Neural cell (in vitro differentiated cells): ENCODE data around the gene CRHBP. TPM values are rescaled to one million over a fixed set of nuclear protein-coding genes. Genes with fewer than 3 reads are reported as not detected.

ENCODE experiments used
- H2AFZ ChIP-seq: fragments of 200-600, 300-800 bp; sonication (generic), shearing (Covaris generic); 2 replicates; pipeline ENCODE4 v1.6.0; 2014; ENCODE audit warnings: low read depth, mild to moderate bottlenecking, antibody characterized with exemption, low read length, moderate library complexity
- H3F3A ChIP-seq: fragments of 200-600 bp; shearing (Covaris generic); 2 replicates; pipeline ENCODE4 v1.6.1; 2016; ENCODE audit warnings: mild to moderate bottlenecking, moderate library complexity, mixed read lengths, antibody characterized with exemption, low read length; ENCODE audit not compliant: insufficient read depth, poor library complexity, severe bottlenecking
- H3K27ac ChIP-seq: fragments of 200-600, 300-800 bp; sonication (generic), shearing (Covaris generic); 2 replicates; pipeline ENCODE4 v1.5.1; 2014; ENCODE audit warnings: mild to moderate bottlenecking, low read length, moderate library complexity
- H3K27me3 ChIP-seq: fragments of 300-800, 200-600 bp; sonication (generic), shearing (Covaris generic); 2 replicates; pipeline ENCODE4 v1.6.0; 2014; ENCODE audit warnings: mild to moderate bottlenecking, low read depth, low read length, moderate library complexity; ENCODE audit not compliant: insufficient read depth
- H3K36me3 ChIP-seq: fragments of 300-800, 200-600 bp; sonication (generic), shearing (Covaris generic); 2 replicates; pipeline ENCODE4 v1.5.1; 2014; ENCODE audit warnings: mild to moderate bottlenecking, antibody characterized with exemption, low read length, moderate library complexity; ENCODE audit not compliant: insufficient read depth
- H3K4me2 ChIP-seq: fragments of 300-800, 200-600 bp; sonication (generic), shearing (Covaris generic); 2 replicates; pipeline ENCODE4 v1.6.0; 2014; ENCODE audit warnings: mild to moderate bottlenecking, low read length
- H3K4me3 ChIP-seq: fragments of 300-800, 200-600 bp; sonication (generic), shearing (Covaris generic); 2 replicates; pipeline ENCODE4 v1.5.1; 2014; ENCODE audit warnings: mild to moderate bottlenecking, low read length, moderate library complexity
- H3K79me2 ChIP-seq: fragments of 200-600 bp; shearing (Covaris generic); replicated peaks from 2 replicates; pipeline ENCODE4 v1.6.0; 2014; ENCODE audit warnings: mild to moderate bottlenecking, low read length, moderate library complexity; ENCODE audit not compliant: insufficient read depth
- H3K9ac ChIP-seq: fragments of 300-800, 200-600 bp; sonication (generic), shearing (Covaris generic); 2 replicates; pipeline ENCODE4 v1.6.1; 2016; ENCODE audit warnings: mild to moderate bottlenecking, low read length, mixed read lengths
- H3K9me2 ChIP-seq: fragments of 200-600 bp; shearing (Covaris generic); 2 replicates; pipeline ENCODE4 v1.6.1; 2016; ENCODE audit warnings: mild to moderate bottlenecking, low read length, mixed read lengths; ENCODE audit not compliant: insufficient read depth
- H3K9me3 ChIP-seq: fragments of 200-600, 300-800 bp; sonication (generic), shearing (Covaris generic); 2 replicates; pipeline ENCODE4 v1.6.1; 2016; ENCODE audit warnings: mild to moderate bottlenecking, mixed run types, low read length, moderate library complexity, mixed read lengths
- H4K20me1 ChIP-seq: fragments of 200-600 bp; shearing (Covaris generic); 2 replicates; pipeline ENCODE4 v1.6.1; 2016; ENCODE audit warnings: mild to moderate bottlenecking, mixed run types; ENCODE audit not compliant: insufficient read depth
- CTCF ChIP-seq: fragments of 450-650 bp; IDR thresholded peaks from 2 replicates; pipeline ENCODE4 v1.5.1; 2014; ENCODE audit warnings: antibody characterized with exemption, mild to moderate bottlenecking, moderate library complexity; ENCODE audit not compliant: poor library complexity, severe bottlenecking
- EP300 ChIP-seq: fragments of 450-650 bp; conservative IDR thresholded peaks from 2 replicates; pipeline ENCODE4 v1.6.1; 2014; ENCODE audit warnings: antibody characterized with exemption, mild to moderate bottlenecking, moderate library complexity; ENCODE audit not compliant: poor library complexity, severe bottlenecking
- EZH2 ChIP-seq: fragments of 200-600, 300-800 bp; shearing (Covaris generic), sonication (generic); IDR thresholded peaks from 2 replicates; pipeline ENCODE4 v1.6.1; 2014; ENCODE audit warnings: antibody characterized with exemption, low read length, borderline replicate concordance, mild to moderate bottlenecking; ENCODE audit not compliant: insufficient read depth, poor library complexity, severe bottlenecking
- MXI1 ChIP-seq: fragments of 450-650 bp; conservative IDR thresholded peaks from 2 replicates; pipeline ENCODE4 v1.6.1; 2014; ENCODE audit warnings: antibody characterized with exemption, mild to moderate bottlenecking; ENCODE audit not compliant: poor library complexity, severe bottlenecking
- POLR2AphosphoS5 ChIP-seq: IDR thresholded peaks from 2 replicates; pipeline ENCODE4 v1.6.1; 2012
- RAD21 ChIP-seq: fragments of 450-650 bp; conservative IDR thresholded peaks from 2 replicates; pipeline ENCODE4 v1.6.1; 2014; ENCODE audit warnings: antibody characterized with exemption, mild to moderate bottlenecking, moderate library complexity
- REST ChIP-seq: IDR thresholded peaks from 2 replicates; pipeline ENCODE4 v1.6.1; 2012; ENCODE audit warnings: borderline replicate concordance
- SMC3 ChIP-seq: fragments of 450-650 bp; conservative IDR thresholded peaks from 2 replicates; pipeline ENCODE4 v1.6.1; 2014; ENCODE audit warnings: antibody characterized with exemption, mild to moderate bottlenecking, moderate library complexity; ENCODE audit not compliant: poor library complexity
- TAF1 ChIP-seq: IDR thresholded peaks from 2 replicates; pipeline ENCODE4 v1.6.1; 2012; ENCODE audit warnings: low read depth
- polyA plus RNA-seq: library from polyadenylated mRNA; depleted of rRNA; stranded (reverse); fragments of >200 nt; gene quantifications from 2 replicates; pipeline ENCODE4 v1.2.3, GENCODE V29; 2014

The CRHBP gene
- polyA plus RNA-seq, 1 donor from 2014 or later, result not detected

GRCh38 chr5:76972689-76973088 is 19.8 kb downstream of the CRHBP start:
- Histone ChIP-seq H3K36me3 (no peaks in the 10 kb centered on the region), H3K4me2 (no peak overlapping the region), H3K9me2 (no peaks in the 10 kb centered on the region), H3K9ac (no peak overlapping the region), H3K4me3 (no peak overlapping the region), H2AFZ (no peak overlapping the region), H3K27me3 (no peaks in the 10 kb centered on the region), H3F3A (no peaks in the 10 kb centered on the region), H3K79me2 (no peaks in the 10 kb centered on the region), H4K20me1 (no peaks in the 10 kb centered on the region), H3K9me3 (no peaks in the 10 kb centered on the region), H3K27ac (no peak overlapping the region)
- TF ChIP-seq RAD21 (no peak), MXI1 (no peak), REST (no peak), POLR2AphosphoS5 (no peak), EP300 (no peak), CTCF (no peak), EZH2 (no peak), SMC3 (no peak), TAF1 (no peak)

GRCh38 chr5:76974785-76975184 is 21.9 kb downstream of the CRHBP start:
- H3K9ac ChIP-seq, result no peak overlapping the region
- H3K9me3 ChIP-seq, result no peaks in the 10 kb centered on the region
- no peaks in the 10 kb centered on the region for H3K27me3 ChIP-seq
- no peaks in the 10 kb centered on the region for H3F3A ChIP-seq
- TF ChIP-seq EP300 (no peak), REST (no peak), MXI1 (no peak), CTCF (no peak), EZH2 (no peak), POLR2AphosphoS5 (no peak), TAF1 (no peak), RAD21 (no peak), SMC3 (no peak)
- no peak overlapping the region for H3K4me3 ChIP-seq
- H3K79me2 ChIP-seq, result no peaks in the 10 kb centered on the region
- no peak overlapping the region for H3K27ac ChIP-seq
- no peak overlapping the region for H3K4me2 ChIP-seq
- no peak overlapping the region for H2AFZ ChIP-seq
- H3K36me3 ChIP-seq, result no peaks in the 10 kb centered on the region
- H4K20me1 ChIP-seq, result no peaks in the 10 kb centered on the region
- no peaks in the 10 kb centered on the region for H3K9me2 ChIP-seq
